OCI-LY3 (cell line): ENCODE measurements around the gene KAT7.

Experiments used
- EZH2phosphoT487 ChIP-seq: fragments of 200-600 bp; shearing (Covaris generic); IDR thresholded peaks from 2 replicates; pipeline ENCODE4 v1.6.1; 2018; ENCODE audit warnings: antibody characterized with exemption, mixed run types, low read depth
- TF ChIP-seq, protein P1 (sequence below): fragments of 200-600, 300-600 bp; sonication (generic); IDR thresholded peaks from 2 replicates; pipeline ENCODE4 v1.5.1; 2014; ENCODE audit warnings: antibody characterized with exemption, low read length, low read depth

DNA sequence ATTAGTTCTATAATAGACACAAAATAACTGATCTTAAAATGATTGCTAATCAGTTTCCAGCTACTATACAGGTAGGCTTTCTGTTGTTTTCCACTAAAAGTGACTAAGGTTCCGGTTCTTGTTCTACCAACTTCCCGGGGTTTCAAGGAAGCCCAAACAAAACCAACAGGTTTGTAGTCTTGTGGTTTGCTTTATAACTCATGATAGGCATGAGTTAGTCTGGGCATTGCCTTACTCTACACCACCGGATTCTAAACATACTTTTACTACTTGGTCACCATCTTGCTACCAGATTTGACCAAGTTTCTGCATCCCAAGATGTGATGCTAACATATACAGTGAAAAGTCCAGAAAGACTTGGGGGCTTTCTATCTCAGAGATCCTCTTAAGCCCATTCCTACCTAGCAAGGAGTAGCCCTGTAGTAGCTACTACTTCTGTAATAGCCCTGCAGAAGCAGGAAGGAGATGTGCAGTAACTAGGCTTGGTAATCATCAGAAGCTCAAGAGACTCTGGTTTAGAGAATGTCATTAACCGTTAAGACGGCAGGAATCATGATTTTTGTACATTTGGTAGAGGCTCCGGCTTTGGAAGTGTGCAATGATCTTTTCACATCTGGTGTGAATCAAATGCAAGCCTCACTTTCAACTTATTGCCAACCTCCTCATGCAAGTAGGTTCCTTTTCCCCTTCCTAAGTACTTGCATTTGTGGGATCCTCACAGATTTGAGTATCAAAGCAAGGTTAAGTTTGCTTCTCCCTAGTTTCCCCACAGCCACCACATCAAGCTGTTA is 26.1 kb upstream of the KAT7 start:
- TF ChIP-seq, protein P1, sequence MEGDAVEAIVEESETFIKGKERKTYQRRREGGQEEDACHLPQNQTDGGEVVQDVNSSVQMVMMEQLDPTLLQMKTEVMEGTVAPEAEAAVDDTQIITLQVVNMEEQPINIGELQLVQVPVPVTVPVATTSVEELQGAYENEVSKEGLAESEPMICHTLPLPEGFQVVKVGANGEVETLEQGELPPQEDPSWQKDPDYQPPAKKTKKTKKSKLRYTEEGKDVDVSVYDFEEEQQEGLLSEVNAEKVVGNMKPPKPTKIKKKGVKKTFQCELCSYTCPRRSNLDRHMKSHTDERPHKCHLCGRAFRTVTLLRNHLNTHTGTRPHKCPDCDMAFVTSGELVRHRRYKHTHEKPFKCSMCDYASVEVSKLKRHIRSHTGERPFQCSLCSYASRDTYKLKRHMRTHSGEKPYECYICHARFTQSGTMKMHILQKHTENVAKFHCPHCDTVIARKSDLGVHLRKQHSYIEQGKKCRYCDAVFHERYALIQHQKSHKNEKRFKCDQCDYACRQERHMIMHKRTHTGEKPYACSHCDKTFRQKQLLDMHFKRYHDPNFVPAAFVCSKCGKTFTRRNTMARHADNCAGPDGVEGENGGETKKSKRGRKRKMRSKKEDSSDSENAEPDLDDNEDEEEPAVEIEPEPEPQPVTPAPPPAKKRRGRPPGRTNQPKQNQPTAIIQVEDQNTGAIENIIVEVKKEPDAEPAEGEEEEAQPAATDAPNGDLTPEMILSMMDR, result no peak
- no peak for TF ChIP-seq EZH2phosphoT487
